VCaP (cell line): Measurements from ENCODE around the gene MARK4.

Source experiments
- H3K27ac ChIP-seq: fragments of 450-650 bp; 2 replicates; pipeline ENCODE4 v1.5.1; 2017
- TF ChIP-seq, protein P1 (sequence below): fragments of 450-650 bp; conservative IDR thresholded peaks from 2 replicates; pipeline ENCODE4 v1.5.1; 2017; ENCODE audit warnings: mild to moderate bottlenecking, moderate library complexity

Gene MARK4

DNA sequence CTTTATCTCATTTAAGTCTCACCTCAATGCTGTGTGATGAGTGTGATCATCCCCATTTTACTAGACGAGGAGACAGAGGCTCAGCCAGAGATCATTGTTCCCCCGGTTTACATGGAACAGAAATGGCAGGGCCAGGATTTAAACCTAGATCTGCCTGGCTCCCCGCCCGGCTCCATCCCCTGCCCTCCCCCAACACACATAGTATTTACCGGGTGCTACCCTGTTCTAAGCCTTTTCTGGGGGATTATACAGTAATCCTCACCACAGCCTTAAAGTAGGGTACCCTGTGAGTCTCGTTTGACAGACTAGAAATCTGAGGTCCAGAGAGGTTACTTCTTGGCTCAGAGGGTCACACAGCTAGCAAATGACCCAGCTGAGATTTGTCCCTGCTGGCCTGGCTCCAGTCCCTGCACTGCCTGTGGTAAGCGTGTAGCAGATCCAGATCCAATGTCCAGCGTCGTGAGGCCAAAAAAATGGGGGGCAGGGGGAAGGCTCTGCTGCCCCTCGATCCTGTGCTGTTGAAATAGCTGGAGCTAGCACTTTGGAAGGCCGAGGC is 85.7 kb downstream of the MARK4 start:
- TF ChIP-seq, protein P1, sequence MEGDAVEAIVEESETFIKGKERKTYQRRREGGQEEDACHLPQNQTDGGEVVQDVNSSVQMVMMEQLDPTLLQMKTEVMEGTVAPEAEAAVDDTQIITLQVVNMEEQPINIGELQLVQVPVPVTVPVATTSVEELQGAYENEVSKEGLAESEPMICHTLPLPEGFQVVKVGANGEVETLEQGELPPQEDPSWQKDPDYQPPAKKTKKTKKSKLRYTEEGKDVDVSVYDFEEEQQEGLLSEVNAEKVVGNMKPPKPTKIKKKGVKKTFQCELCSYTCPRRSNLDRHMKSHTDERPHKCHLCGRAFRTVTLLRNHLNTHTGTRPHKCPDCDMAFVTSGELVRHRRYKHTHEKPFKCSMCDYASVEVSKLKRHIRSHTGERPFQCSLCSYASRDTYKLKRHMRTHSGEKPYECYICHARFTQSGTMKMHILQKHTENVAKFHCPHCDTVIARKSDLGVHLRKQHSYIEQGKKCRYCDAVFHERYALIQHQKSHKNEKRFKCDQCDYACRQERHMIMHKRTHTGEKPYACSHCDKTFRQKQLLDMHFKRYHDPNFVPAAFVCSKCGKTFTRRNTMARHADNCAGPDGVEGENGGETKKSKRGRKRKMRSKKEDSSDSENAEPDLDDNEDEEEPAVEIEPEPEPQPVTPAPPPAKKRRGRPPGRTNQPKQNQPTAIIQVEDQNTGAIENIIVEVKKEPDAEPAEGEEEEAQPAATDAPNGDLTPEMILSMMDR: no peak
- no peak overlapping the region for H3K27ac ChIP-seq

DNA sequence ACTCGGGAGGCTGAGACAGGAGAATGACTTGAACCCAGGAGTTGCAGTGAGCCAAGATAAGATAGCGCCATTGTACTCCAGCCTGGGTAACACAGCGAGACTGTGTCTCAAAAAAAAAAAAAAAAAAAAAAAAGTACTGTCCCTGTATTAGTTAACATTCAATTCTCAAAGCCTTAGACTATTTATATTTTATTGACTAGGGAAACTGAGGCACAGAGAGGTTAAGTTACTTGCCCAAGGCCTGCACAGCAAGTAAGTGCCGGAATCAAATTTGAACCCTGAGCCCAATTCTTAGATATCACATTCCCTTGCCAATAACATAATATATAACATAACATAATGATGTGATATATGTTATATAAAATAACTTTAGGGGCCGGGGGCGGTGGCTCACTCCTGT is 88.6 kb downstream of the MARK4 start:
- TF ChIP-seq, protein P1: no peak
- no peak overlapping the region for H3K27ac ChIP-seq

DNA sequence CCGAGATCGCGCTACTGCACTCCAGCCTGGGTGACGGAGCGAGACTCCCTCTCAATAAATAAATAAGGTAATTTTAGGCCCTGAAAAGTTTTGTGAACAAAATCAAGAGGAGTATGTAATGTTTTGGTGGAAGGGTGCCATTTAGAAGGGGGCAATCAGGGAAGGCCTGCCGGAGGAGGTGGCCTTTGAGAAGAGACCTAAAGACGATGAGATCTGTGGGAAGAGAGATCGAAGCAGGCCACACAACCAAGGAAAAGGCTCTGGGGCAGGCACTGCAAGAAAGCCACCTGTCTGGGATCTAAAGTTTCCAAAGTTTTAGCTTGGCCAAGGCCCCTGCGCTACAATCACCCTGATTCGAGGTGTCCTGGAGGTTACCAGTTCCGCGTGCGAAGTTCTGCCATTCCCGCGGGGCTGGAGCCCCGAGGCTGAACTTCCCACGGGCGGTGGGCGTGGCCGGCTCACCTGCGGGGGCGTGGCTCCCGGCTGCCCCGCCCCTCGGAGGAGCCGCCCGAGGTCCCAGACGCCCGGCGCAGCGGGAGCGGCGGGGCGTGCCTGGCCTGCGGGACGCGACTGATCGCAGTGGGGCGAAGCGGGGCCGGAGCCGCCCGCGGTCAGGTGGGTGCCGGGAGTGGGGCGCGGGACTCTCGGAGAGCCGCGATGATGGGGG is 89.3 kb downstream of the MARK4 start, which contains the start of gene KLC3:
KLC3 (plus strand) TSS at position 519 of the 667 bp plus-strand sequence. CDS start 4,792 bp downstream, outside the sequence.
- TF ChIP-seq, protein P1: no peak
- H3K27ac ChIP-seq: peak within 1 kb of the TSS; percentile 67; the same call in 1 of the 2 replicates

DNA sequence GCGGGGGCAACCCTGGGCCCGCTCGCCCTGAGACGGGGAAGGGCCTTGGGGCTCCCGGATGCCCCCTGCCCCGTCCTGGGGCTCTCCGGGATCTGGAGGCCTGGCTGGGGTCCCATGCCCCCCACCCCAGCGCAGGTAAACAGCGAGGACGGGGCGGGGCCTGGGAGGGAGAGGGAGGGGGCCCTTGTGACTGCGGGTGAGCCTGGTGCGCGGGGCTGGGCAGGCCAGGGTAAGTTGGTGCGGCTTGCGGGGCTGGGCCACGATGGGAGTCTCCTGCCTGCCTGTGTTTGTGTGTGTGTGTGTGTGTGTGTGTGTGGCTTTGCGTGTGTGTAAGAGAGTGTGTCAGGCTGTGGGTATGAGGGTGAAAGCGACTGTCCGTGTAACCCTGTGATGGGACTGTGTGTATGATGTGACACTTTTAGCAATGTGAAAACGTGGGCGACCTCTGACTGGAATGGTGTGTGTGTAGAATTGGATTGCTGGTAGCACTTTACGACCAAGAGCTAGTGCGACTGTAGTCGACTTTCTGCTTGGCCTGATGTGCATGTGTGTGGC is 89.9 kb downstream of the MARK4 start:
- peak overlapping the region; percentile 67; the same call in 1 of the 2 replicates for H3K27ac ChIP-seq
- TF ChIP-seq, protein P1: no peak

DNA sequence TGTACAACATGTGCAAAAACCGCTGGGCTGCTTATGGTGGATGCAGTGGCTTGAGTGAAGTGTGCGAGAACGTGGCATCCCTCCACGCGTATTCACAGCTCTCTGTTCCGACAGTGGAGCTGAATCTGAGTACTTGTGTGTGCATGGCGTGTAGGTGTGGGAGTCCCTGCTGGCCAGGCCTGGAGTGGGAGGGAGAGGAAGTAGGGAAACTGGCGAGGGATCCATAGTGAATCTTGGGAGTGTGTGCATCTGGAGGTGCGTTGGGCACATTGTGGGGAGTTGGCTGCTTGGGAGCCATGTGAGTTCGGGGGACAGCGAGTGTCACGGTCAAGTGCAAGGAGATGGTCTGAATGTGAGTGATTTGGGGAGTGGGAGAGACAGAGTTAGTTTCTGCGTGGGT is 91.8 kb downstream of the MARK4 start:
- H3K27ac ChIP-seq: no peak overlapping the region
- TF ChIP-seq, protein P1: no peak

DNA sequence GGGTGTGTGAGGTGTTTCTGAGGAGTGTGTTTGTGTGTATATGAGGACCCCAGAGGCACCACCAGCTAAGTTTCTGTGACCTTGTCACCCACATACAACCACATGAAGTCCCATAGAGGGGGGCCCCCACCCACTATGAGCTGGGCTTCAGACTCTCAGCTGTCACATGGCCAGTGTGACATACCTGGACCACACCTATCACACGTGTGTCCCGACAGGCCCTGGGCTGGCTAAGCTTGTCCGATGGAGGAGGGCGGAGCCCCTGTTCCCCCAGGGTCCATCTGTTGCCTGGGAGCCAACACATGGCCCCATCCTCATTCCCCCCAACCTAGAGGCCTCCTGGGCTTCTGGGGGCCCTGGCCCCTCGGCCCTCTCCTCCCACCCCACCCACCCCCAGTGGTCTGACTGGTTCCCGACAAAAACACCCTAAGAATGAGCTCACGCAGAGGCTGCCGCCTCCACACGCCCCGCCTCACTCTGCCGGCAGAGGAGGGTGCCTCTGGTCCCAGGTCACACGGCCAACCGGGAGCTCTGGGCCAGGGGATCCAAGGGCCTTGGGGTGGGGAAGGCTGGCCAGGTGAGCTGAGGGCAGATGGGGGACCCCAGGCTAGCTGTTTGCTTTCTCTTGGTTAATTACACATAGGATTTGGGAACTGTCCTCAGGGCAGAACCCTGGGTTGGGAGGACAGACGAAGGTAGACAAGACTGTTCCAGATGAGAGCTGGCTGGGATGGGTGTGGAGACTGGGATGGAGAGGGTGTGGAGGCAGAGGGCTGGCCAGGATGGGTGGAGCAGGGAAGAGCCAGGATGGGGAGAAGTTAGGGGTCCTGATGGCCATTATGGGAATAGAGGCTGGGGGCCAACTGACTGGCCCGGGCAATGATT is 93.8 kb downstream of the MARK4 start:
- H3K27ac ChIP-seq: no peak overlapping the region
- TF ChIP-seq, protein P1: no peak

DNA sequence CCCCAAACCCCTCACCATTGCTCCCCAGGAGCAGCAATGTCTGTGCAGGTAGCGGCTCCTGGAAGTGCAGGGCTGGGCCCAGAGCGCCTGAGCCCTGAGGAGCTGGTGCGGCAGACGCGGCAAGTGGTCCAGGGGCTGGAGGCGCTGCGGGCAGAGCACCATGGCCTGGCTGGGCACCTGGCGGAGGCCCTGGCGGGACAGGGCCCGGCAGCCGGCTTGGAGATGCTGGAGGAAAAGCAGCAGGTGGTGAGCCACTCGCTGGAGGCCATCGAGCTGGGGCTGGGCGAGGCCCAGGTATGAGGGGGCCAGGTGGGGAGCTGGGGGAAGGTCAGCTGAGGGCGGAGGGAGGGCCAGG is 94.4 kb downstream of the MARK4 start:
- TF ChIP-seq, protein P1: no peak
- H3K27ac ChIP-seq: no peak overlapping the region
